Stimulated activated CD8-positive, alpha-beta memory T cell treated with anti-CD3 and anti-CD28 coated beads, Interleukin-15, amount 100 ng/mL, for 1 hour (primary cell): ENCODE measurements around the gene DSE.

Experiments used
- DNase-seq: peaks from one replicate; pipeline ENCODE4 v3.0.0-alpha.2; 2020; ENCODE audit warnings: low read depth

Gene DSE

GRCh38 chr6:116482780-116483179 lies 112.0 kb downstream of the DSE start:
- no peak for DNase-seq

- DNase-seq: no peak
Measured at GRCh38 chr6:116483616-116484015, 112.9 kb downstream of the DSE start.

GRCh38 chr6:116485559-116486184 lies 114.9 kb downstream of the DSE start:
- no peak for DNase-seq

- DNase-seq: no peak
Measured at GRCh38 chr6:116491610-116492330, 121.0 kb downstream of the DSE start.

- no peak for DNase-seq
Measured at GRCh38 chr6:116492331-116493067, 121.8 kb downstream of the DSE start.
